HG02642 (cell line): ENCODE data around the gene ATP2B2.

Source experiments
- ATAC-seq: cut with Tn5 transposase; IDR thresholded peaks from one replicate; pipeline ENCODE4 v1.9.1; 2021; ENCODE audit warnings: mild to moderate bottlenecking; ENCODE audit not compliant: unreplicated experiment, poor library complexity

Gene ATP2B2

DNA sequence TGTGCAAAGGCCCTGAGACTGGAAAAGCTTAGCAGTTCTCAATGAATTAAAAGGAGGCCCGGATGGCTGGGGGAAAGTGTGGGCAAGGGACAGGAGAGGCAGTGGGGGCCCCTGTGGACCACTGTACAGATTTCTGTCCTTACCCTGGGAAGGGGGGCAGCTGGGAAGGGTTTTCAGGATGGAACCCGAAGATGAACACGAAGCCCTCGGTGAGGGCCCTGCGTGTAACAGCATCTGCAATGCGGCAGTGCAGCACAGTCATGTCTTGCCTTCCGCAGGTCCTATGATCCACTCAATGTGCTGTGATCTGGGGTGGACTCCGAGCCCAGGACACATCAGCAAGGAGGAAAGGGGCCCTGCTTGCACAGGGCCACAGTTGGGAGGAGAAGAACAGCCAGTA, 7.9 kb upstream of the ATP2B2 start:
- ATAC-seq = no peak

DNA sequence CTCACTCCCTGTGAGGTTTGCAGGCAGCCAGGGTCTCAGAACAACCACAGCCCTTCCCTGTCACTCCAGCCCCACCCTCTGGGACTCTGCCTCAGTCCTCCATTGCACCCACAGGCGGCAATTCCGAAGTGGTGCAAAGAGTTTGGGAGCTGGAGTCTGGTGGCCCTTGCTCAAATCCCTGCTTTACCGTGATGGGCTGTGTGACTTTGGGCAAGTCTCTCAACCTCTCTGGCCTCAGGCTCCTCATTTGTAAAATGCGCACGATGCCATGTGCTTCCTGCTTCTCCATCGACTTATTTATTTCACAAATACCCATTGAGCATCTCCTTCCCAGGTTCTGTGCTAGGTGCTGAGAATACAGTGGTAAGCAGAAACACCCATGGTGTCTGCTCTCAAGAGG, 7.3 kb upstream of the ATP2B2 start:
- no peak for ATAC-seq

DNA sequence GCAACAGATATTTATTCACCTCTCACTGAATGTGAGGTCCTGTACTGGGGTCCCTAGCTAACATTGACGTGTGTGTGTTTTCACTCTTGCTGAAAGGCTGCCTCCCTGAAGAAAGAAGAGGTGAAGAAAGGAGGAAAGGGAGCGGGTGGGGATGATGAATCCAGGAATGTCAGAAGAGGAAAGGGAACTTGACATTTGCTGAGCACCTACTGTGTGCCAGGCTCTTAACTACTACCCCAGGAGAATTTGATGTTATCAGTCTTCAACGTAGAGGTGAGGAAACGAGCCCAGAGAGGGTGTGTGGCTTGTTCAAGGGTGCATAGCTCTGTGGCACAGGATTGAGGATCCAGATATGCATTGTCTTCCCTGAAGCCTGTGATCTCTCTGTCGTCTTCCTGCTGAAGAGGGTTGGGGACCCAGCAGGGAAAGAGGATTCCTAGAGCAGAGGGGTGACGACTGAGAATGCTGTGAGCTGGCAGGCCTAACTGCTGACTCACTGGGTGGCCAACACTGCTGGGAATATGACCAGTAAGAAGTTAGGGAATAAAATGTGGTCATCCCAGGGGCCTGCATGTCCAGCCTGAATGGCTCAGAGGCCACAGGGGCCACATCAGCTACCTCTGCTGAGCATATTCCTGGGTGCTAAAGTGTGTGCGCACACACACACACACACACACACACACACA, 6.6 kb upstream of the ATP2B2 start:
- no peak for ATAC-seq

DNA sequence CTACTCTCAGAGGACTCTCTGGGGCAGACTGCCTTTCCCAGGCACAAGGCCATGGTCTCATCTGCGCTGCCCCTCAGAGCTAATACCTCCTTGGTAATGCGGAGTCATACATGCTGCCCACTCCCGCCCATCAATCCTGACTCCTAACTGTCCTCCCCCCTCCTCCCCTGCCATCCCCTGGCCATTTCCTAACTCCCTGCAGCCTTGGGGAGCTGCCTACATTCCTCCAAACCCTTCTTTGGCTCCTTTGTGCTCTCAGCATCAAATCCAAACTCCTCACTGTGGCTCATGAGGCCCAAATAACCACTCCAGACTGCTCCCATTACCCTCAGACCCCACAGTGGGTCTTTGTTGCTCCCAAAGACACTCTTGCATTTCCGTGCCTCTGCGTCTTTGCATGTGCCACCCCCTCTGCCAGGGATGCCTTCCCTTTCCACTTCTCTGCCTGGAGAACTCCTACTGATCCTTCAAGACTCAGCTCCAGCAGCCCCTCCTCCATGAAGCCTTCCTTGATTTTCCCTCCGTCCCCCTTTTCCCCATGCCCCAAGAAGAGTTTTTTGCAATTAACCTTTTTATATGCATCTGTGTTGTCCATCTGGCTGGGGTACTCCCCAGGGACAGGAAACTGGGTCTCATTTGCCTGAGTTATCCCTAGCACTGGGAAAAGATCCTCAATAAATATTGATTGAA, 5.5 kb upstream of the ATP2B2 start:
- no peak for ATAC-seq

DNA sequence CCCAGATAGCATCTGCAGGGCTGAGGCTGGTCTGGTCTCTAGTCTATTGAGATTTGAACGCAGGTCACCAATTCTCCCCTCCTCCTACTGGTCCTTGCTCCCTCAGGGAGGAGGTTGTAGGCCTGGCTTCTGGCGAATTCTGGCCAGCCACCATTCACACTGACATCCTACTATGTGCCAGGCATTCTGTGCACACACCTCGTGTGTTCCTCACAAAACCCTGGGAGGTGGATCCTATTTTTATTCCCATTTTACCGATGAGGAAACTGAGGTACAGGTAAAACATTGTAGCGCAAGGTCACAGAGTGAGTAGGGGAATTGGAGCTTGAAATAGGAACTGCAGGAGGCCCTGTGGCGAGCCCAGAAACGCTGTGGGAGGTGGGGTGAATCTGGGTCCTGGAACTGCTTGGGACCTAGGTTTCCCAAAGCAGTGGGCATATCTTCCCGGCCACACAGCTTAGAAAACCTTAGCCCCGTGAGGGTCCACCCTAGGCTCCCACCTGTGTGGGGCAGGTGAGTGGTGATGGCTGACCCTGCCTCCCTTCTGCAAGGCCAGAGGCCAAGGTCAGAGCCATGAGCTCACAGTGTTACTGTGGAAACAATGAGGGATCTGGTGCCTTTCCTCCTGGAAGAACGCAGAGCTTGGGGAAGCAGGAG, 4.8 kb upstream of the ATP2B2 start:
- ATAC-seq = no peak

DNA sequence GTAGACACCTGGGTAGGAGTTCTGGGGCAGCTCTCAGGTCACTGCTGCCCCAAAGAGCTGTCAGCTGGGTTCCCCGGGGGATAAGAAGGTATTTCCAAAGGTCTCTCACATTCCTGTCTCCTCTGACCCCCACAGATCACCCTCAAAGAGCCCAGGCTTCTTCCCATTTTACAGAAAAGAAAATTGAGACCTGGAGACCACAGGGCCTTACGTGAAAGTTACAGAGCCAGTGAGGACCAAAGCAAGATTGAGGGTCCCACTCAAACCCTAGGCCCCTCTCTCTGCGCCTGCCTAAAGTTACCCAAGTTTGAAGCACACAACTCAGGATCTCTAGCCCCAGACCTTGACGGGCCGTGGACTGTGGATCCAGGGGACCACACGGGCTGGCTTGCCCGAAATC, 3.9 kb upstream of the ATP2B2 start:
- ATAC-seq = no peak

DNA sequence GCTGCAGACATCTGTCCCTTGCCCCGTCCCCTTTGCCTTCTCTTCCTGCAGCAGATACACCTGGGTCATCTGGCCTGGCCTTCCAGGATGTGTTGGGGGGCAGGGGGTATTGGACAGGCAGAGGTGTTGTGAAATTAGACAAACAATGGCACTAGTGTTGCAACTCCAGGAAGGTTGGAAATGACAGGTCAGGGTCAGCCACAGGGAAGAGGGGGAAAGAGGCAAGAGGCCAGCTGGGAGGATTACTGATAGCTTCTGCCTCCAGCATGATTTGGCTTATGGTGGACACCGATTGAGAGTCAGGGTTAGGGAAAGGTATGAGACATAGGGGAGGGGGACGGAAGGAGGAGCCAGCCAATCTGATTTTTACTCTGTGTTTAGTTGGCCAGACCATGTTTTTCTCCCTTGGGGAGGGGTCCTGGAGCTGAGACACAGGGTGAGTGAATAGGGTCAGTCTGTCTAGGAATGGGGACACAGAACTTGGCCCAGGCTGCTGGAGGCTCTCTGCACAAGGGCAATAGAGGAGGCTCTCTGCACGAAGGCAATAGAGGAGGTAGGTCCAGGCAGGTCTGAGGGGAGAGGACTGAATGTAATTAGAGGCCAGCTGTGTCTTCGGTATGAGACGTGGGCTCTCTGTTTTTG, 3.4 kb upstream of the ATP2B2 start:
- no peak for ATAC-seq

DNA sequence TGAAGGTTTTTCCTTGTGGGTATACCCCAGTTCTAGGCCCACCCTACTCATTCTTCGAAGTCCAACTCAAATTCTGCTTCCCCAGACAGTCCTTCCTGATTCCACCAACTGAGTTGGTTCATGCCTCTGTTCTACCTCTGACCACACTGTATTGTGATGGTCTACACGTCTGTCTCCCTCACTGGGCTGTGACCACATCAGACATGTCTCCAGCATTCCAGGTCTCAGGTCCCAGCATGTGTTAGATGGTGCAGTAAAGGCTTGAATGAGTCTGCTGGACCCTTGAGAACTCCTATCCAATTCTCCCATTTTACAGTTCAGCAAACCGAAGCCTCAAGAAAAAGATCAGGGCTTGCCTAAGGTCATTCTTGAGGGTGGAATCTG, 2.8 kb upstream of the ATP2B2 start:
- ATAC-seq = no peak

DNA sequence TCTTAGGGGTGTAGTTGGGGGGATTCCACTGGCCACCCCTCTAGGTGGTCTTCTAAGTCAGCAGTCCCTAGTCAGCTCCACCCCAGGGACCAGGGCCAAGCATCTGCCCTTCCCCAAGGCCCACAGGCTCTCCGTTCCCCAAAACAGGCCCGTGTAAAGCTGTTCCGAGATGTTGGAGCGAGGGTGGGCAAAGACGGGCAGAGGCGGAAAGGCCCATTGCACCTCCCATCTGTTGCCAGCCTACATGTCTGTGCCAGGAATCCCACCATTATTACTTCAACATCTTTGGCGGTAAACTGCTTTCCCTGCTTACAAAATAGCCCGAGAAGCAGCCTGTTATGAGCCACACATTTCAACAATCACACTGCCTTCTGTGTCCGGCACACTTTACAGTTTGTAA, 1.9 kb upstream of the ATP2B2 start:
- ATAC-seq = no peak

DNA sequence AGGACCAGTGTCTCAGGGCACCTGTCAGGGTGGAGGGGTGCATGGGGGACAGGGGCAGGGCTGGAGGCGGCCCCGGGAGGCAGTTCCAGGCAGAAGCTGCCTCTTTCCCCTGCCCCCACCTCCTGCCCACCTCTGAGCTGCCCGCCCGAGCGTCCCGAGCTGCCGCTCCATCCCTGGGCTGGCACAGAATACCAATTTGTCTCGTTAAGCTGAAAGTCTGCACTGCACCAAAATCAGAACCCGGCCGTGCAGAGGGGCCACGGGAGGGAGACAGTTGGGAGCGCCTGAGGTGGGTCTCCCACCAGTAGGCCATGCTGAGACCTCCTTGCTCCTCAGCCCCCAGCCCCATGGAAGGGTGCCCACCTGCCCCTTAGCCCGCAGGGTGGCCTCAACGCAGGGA, 1.3 kb upstream of the ATP2B2 start:
- ATAC-seq = no peak

DNA sequence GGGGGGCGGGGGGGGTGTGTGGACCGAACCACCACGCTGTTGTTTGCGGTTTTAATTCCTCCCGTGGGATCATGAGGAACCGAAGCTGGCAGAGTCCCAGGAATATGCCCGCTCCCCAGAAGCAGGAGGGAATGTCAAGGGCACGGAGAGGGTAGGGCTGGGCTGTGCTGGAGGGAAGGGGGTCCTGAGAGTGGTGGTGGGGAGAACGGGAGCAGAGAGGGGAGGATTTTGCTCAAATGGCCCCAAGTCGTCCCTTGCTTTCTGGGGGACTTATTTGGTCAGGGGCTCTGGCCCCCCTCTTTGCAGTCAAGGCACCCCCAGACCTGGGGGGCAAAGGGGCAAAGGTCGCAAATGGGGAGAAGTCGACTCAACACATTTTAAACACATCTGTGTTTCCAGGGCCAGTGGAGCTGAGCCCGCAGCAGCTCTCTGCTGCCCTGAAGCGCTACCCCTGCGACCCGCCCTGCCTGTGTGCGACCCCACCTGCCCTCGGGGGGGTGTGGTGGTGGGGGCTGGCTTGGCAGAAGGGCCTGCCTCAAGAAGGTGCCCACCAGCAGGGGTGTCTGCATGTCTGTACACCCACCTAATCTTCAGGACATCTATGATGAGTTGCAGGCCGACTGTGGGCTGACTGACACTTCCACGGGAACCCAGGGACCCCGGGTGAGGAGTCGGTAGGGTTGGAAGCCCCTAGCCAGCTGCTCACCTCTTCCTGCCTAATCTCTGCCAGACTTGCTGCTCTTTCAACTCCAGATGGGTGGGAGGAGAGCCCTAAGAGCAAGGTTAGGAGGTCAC, 602 bp upstream of the ATP2B2 start:
- ATAC-seq = no peak

DNA sequence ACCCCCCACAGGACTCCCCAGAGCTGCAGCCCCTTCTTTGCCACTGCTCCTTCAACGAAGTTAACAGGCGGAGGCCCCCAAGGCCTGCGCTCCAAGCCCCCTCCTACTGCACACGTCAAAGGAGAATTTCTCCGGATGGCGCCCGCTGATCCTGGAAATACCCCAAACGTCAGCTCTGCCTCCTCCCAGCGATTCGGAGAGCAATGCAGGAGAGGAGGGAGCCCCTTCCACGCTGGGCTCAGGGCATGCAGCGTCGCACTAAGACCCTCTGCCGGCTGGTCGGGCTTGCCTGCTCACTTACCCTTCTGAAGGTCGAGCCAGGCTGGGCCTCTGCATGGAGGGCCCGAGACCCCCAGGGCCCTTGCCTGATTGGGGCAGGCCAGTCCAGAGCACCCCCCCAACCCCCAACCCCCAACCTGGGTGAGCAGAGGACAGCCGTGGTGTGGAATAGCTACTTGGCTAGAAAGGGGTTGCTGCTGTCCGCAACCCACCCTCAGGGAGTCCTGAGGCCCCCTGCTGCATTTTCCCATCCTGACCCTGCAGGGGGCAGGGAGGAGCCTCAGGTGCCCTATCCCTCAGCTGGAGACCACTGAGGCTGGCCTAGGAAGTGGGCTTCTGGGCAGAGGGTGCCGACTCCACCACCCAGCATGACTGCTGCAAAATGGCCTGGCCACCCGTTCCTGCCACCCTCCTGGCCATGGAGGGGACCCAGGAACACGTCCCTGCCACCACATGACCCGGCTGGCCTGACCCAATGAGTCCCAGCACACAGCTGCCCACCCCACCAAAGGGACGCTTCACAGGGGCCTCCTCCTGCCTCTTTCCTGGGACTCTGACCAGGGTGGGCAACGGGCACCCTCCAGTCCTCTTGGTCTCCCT, 976 bp downstream of the ATP2B2 start:
- ATAC-seq = no peak

DNA sequence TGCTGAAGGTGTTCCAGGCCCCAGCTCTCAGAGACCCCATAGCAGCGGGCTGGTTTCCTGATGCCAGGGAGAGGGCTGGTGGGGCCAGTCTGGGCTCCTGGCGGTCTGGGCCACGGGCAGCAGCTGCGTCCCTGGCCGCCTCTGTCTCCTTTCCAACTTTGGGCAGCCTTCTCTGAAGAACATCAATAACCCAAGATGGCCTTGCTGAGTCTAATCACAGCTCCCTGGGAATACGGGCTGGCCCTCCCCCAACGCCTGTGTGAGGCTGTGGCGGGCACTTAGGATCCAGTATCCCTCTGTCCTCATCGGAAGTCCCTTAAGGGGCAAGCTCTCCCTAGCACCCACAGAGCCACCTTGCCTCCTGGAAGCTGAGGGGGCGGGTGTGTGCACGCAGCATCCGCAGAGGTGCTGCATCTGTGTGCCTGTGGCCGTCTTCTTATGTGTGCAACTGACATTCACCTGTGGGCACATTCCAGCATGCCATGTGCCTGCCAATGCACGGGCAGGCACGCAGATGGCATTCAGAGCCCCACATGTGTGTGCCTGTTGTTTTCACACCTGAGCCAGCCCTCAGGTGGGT, 2.1 kb downstream of the ATP2B2 start:
- ATAC-seq = no peak

DNA sequence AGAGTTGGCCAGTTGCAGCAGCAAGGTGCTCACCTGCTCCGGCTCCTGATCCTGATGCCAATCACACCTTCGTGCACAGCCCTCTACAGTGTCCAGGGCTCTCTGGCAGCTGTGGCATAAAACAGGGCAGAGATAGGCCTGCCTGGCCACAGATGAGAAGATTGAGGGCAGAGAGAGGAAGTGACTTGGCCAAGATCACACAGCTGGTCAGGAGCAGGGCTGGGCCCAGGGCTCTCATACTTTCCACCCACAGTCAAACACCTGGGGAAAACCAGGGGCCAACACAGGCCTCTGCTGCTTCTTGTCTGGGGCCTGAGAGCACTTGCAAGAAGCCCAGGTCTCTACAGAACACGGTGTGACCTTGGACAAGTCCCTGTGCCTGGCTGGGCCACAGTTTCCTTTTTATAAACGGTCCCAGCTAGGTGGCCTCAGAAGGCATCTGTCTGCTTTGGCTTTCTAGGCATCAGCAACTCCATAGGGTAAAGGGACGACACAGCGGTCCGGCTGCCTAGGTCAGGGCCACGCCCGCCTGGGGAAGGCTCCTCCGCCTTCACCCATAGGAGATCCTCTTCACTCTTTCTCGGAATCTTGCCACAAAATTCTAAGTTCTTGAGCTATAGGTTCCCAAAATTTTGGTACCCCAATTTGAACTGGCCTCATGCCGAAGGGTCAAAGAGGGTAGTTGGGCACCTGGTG, 3.1 kb downstream of the ATP2B2 start:
- no peak for ATAC-seq

DNA sequence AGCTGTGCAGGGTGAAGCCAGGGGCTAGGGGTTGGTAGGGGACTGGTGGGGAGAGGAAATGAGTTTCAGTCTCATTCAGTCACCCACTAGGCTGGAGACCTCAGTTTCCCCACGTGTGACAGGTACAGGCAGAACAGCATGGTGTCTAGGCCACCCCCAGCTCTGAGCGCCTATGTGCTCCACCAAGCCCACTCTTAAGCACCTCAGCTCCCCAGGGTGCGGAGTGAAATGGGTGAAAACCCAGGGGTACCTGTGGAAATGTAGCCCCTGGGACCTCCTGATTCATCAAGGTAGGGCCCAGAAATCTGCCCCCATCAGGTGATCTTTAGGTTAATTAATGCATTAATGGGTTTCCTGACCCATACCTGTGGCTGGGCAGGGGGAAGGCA, 3.7 kb downstream of the ATP2B2 start:
- ATAC-seq = no peak

DNA sequence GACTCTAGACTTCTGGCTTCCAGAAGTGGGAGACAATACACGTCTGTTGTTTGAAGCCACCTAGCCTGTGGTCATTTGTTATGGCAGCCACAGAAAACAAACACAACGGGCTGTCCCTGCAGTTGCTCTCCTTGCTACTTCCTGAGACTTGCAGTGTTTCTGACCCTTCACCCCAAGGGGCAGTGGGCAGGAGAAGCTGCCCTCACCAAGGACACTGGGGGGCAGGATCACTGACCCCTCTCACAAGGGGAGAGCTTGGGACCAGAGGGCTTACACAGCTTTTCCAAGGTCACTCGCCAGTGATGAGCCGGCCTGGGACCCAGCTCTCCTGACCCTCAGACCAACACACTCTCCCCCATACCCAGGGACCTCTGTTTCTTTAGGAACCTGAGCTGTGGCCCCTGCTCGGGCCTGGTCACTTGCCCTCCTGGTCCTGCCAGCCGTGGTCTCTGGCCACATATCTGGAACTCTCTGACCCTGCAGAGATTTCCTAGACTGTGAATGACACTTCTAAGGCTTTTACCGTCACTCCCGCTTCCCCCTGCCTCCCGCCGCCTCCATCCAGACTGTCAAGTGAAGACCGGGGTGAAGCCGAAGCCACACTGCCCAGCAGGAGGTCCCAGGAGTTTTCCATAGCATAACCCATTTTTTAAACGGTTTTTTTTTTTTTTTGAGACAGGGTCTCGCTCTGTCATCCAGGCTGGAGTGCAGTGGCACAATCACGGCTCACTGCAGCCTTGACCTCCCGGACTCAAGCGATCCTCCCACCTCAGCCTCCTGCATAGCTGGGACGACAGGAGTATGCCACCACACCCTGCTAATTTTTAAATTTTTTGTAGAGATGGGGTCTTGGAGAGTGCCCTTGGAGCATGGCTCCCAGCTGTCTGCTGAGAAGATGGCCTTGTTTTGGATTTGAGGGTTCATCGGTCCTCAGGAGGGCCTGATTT, 4.4 kb downstream of the ATP2B2 start:
- ATAC-seq = no peak

DNA sequence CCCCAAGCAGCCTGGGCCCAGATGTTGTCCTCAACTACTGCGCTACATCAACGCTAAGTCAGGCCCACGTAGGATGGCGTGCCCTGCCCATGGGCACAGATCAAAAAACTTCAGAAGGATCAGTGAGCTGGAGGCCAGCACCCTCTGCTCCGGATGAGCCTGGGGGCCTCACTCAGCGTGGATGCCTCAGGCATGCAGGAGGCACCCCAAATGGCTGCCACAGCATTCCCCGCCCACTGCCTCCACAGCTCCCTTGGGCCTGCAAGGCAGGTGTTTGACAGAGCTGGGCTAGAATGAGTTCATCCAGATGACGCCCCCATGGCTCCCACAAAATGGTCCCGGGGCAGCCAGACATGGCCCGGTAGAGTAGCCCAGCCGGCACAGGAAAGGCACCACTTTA, 7.1 kb downstream of the ATP2B2 start:
- no peak for ATAC-seq

DNA sequence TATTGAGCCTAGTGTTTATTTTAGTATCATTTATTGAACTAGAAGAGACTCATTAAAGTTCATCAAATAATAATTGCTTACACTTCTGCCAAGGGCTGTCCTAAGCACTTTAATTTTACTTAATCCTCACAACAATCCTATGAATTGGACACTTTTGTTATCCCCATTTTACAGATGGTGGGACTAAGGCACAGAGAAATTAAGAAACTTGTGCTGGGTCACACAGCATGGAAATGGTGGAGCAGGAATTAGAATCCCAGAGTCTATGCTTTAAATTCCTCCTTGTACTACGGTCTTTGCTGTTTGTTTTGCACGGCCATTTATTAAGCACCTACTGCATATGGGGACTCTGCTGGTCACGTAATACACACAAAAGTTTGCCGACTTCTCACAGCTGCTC, 7.9 kb downstream of the ATP2B2 start:
- ATAC-seq = no peak
